NT2/D1 (cell line): Measurements from ENCODE around the gene PKP4.

Experiments
- DNase-seq: peaks from one replicate; pipeline ENCODE4 v3.0.0-alpha.2; 2011; ENCODE audit warnings: low read depth, low spot score
- H3K27me3 ChIP-seq: 2 replicates; pipeline ENCODE4 v1.6.0; 2011; ENCODE audit warnings: mild to moderate bottlenecking; ENCODE audit not compliant: insufficient read length, insufficient read depth
- H3K36me3 ChIP-seq: 2 replicates; pipeline ENCODE4 v1.6.1; 2011; ENCODE audit warnings: mild to moderate bottlenecking, low read length, mixed read lengths; ENCODE audit not compliant: insufficient read depth, insufficient read length
- H3K4me1 ChIP-seq: 2 replicates; pipeline ENCODE4 v1.5.1; 2011; ENCODE audit not compliant: insufficient read depth, insufficient read length
- H3K4me3 ChIP-seq: 2 replicates; pipeline ENCODE4 v1.5.1; 2011; ENCODE audit warnings: low read depth; ENCODE audit not compliant: insufficient read length
- H3K9ac ChIP-seq: 2 replicates; pipeline ENCODE4 v1.6.0; 2011; ENCODE audit warnings: low read depth; ENCODE audit not compliant: insufficient read length
- H3K9me3 ChIP-seq: 2 replicates; pipeline ENCODE4 v1.5.1; 2011; ENCODE audit warnings: mild to moderate bottlenecking, low read length; ENCODE audit not compliant: insufficient read depth
- SUZ12 ChIP-seq: IDR thresholded peaks from 2 replicates; pipeline ENCODE4 v1.6.1; 2011; ENCODE audit not compliant: insufficient read length, insufficient read depth; ENCODE audit errors: extremely low read depth
- YY1 ChIP-seq: IDR thresholded peaks from 2 replicates; pipeline ENCODE4 v1.6.1; 2011; ENCODE audit not compliant: insufficient read length, insufficient read depth
- ZNF274 ChIP-seq: IDR thresholded peaks from 2 replicates; pipeline ENCODE4 v1.6.1; 2011; ENCODE audit warnings: mild to moderate bottlenecking, low read depth, low read length

PKP4 gene

GRCh38 chr2:158635961-158636601 lies 179.3 kb downstream of the PKP4 start:
- DNase-seq, result no peak
- Histone ChIP-seq H3K27me3 (no peaks in the 10 kb centered on the region), H3K9me3 (no peaks in the 10 kb centered on the region), H3K9ac (no peak overlapping the region), H3K36me3 (peaks cover 58% of the 10 kb centered on the region), H3K4me3 (no peak overlapping the region), H3K4me1 (no peaks in the 10 kb centered on the region)
- TF ChIP-seq ZNF274 (no peak), SUZ12 (no peak), YY1 (no peak)

DNA sequence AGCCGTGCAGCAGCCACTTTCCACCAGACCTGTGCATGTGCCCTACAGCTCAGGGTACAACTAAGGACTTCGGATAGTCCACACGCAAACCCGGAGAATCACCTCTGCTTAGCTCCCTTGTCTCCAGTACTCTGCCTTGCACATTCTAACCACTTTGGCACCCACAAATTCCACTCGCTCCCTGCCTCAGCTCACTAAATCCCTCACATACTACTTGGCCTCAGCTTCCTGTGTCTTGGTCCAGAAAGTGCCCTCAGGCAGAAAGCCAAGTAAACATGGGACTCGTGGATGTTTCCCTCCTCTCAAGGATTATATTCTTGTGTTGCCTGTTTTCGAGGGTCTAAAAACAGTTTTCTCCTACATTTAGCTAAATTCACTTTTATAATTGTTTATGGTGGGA lies 180.6 kb downstream of the PKP4 start:
- H3K27me3 ChIP-seq, result no peaks in the 10 kb centered on the region
- H3K36me3 ChIP-seq, result peaks cover 49% of the 10 kb centered on the region

DNA sequence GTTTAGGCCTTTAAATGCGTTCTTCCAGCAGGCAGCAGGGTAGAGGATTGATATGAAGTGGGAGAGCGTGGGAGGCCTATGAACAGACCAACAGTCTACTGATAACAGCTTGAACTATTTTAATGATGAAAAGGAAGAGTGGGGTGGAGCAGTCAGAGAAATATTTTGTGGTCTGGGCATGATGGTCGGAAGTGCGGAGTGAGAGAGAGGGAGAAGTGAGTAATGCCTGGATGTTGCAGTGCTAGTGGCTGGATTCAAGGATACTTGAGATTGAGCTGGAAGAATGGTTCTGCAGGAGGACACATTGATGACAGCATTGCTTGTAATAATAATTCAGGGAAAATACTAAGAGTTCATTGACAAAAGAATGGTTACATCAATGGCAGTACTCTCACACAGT lies 187.4 kb downstream of the PKP4 start:
- Histone ChIP-seq H3K36me3 (peaks cover 35% of the 10 kb centered on the region), H3K4me3 (no peak overlapping the region), H3K27me3 (no peaks in the 10 kb centered on the region), H3K4me1 (no peaks in the 10 kb centered on the region), H3K9ac (no peak overlapping the region), H3K9me3 (no peaks in the 10 kb centered on the region)
- TF ChIP-seq YY1, result no peak
- no peak for TF ChIP-seq SUZ12
- no peak for TF ChIP-seq ZNF274
- no peak for DNase-seq

More for the DNA sequence above, 180.6 kb downstream of the PKP4 start:
- DNase-seq, result no peak
- Histone ChIP-seq H3K9me3 (no peaks in the 10 kb centered on the region), H3K4me3 (no peak overlapping the region), H3K4me1 (no peaks in the 10 kb centered on the region), H3K9ac (no peak overlapping the region)
- TF ChIP-seq YY1 (no peak), ZNF274 (no peak), SUZ12 (no peak)

DNA sequence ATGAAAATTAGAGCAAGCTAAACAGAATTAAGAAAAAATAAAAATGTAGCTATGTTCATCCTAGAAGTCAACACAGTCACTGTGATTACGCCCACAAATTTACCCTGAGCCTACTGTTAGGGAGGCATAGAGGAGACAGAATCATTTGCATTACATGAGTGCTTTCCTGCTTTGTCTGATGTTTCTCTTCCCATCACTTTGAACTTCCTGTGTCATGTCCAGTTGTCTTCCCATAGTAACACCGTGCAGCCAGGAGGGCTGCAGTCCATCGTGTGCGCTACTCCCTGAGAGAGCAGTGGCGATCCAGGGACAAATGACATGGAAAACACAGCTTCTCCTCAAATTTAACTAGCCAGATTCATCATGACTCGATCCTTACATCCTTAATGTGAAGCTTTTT lies 188.5 kb downstream of the PKP4 start:
- no peak for DNase-seq
- Histone ChIP-seq H3K4me3 (no peak overlapping the region), H3K36me3 (peaks cover 39% of the 10 kb centered on the region), H3K9me3 (no peaks in the 10 kb centered on the region), H3K9ac (no peak overlapping the region), H3K4me1 (no peaks in the 10 kb centered on the region), H3K27me3 (no peaks in the 10 kb centered on the region)
- no peak for TF ChIP-seq SUZ12
- no peak for TF ChIP-seq YY1
- TF ChIP-seq ZNF274, result no peak

DNA sequence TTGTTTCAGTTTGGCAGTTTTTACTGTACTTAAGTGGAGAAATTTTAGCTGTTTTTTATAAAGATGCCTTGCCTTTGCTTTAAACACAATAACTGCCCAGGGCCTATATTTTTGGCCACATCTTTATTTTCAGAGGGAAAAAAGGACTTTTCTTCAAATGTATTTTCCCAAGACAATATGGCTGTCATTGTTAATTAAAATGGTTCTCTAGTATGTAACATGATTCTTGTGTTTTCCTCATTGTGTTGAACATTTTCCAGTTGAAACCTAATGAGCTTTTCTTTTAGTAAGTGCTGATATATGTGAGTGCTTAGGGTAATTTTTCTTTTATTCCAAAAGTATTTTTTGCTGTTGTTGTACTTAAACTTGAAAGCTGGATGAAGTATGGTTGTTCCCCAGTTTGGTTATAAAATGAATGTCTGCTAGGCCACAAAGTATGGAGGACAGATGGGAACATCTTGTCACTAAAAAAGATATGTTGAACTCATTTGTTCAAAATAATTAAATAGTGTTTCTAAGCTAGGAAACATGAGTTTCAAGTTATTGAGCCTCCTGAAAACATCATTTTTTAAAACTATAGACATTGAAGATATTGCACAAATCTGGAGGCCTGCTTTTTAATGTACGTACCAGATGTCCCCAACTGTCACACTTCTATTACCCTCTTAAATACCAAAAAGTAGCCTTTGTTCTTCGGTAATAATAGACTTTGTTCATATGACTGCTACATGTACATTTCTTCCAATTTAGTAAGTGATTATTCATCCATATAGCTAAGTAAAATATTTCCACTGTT lies 190.9 kb downstream of the PKP4 start:
- H3K4me3 ChIP-seq, result no peak overlapping the region
- H3K4me1 ChIP-seq, result peaks cover 3% of the 10 kb centered on the region
- H3K27me3 ChIP-seq, result no peaks in the 10 kb centered on the region
- TF ChIP-seq SUZ12, result no peak
- TF ChIP-seq YY1, result no peak
- no peak for TF ChIP-seq ZNF274
- no peak overlapping the region for H3K9ac ChIP-seq
- no peaks in the 10 kb centered on the region for H3K9me3 ChIP-seq
- H3K36me3 ChIP-seq, result peaks cover 52% of the 10 kb centered on the region
- DNase-seq, result no peak

- Histone ChIP-seq H3K4me1 (peaks cover 3% of the 10 kb centered on the region), H3K27me3 (no peaks in the 10 kb centered on the region), H3K4me3 (no peak overlapping the region), H3K9ac (no peak overlapping the region), H3K36me3 (peaks cover 44% of the 10 kb centered on the region), H3K9me3 (no peaks in the 10 kb centered on the region)
- DNase-seq, result no peak
- TF ChIP-seq SUZ12 (no peak), ZNF274 (no peak), YY1 (no peak)
These were observed 193.1 kb downstream of the PKP4 start for GRCh38 chr2:158649846-158650245.

GRCh38 chr2:158650646-158651357 lies 194.1 kb downstream of the PKP4 start:
- no peak for TF ChIP-seq SUZ12
- no peak for TF ChIP-seq ZNF274
- TF ChIP-seq YY1, result no peak
- no peak for DNase-seq

More at GRCh38 chr2:158650646-158651357, 194.1 kb downstream of the PKP4 start:
- H3K27me3 ChIP-seq, result no peaks in the 10 kb centered on the region
- no peak overlapping the region for H3K9ac ChIP-seq
- peaks cover 3% of the 10 kb centered on the region for H3K4me1 ChIP-seq
- H3K36me3 ChIP-seq, result peaks cover 41% of the 10 kb centered on the region
- no peaks in the 10 kb centered on the region for H3K9me3 ChIP-seq
- H3K4me3 ChIP-seq, result no peak overlapping the region
